ENCODE results near the gene RNF212.

DNA sequence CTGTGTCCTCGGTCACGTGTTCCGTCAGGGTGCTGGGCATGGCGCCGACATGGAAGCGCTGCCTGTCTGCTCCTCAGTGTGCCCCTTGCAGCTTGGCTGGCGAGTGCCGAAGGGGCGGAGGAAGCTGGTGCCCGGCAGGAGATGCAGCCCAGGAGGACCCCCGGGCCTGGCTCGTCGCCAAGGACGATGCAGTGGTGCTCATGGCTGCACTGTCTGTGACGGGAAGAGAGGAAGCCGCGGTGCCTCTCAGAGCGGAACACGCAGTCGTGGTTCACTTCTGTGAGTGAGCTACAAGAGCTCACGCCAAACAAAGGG, 63.8 kb downstream of the RNF212 start:
- TF ChIP-seq, protein P1, sequence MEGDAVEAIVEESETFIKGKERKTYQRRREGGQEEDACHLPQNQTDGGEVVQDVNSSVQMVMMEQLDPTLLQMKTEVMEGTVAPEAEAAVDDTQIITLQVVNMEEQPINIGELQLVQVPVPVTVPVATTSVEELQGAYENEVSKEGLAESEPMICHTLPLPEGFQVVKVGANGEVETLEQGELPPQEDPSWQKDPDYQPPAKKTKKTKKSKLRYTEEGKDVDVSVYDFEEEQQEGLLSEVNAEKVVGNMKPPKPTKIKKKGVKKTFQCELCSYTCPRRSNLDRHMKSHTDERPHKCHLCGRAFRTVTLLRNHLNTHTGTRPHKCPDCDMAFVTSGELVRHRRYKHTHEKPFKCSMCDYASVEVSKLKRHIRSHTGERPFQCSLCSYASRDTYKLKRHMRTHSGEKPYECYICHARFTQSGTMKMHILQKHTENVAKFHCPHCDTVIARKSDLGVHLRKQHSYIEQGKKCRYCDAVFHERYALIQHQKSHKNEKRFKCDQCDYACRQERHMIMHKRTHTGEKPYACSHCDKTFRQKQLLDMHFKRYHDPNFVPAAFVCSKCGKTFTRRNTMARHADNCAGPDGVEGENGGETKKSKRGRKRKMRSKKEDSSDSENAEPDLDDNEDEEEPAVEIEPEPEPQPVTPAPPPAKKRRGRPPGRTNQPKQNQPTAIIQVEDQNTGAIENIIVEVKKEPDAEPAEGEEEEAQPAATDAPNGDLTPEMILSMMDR (IDR thresholded peaks at IDR 0.05) = no peak
- TF ChIP-seq TP53 (CRISPR knock-in tag; IDR thresholded peaks at IDR 0.05) (no peak), CHD2 (IDR thresholded peaks at IDR 0.05; ENCODE audit: low read length, partially characterized antibody) (no peak), NFE2L2 (conservative IDR thresholded peaks at IDR 0.05; ENCODE audit: low read length) (no peak), NR3C1 (IDR thresholded peaks at IDR 0.05) (no peak), JUN (IDR thresholded peaks at IDR 0.05) (no peak), ZSCAN20 (CRISPR knock-in tag; IDR thresholded peaks at IDR 0.05) (no peak), FOSL2 (IDR thresholded peaks at IDR 0.05) (no peak), FOSL2 (CRISPR knock-in tag; IDR thresholded peaks at IDR 0.05) (no peak), MAZ (IDR thresholded peaks at IDR 0.05; ENCODE audit: borderline replicate concordance, low read depth, low read length) (no peak), POLR2A (IDR thresholded peaks at IDR 0.05; ENCODE audit: low read length) (no peak), CHD4 (IDR thresholded peaks at IDR 0.05; ENCODE audit: borderline replicate concordance) (no peak), HOXA7 (CRISPR knock-in tag; IDR thresholded peaks at IDR 0.05) (no peak)
